Transverse colon (tissue), 4 donors: ENCODE measurements around the gene TPP1.

Experiments
- EP300 ChIP-seq: sonication (generic); formaldehyde crosslinking; IDR thresholded peaks from one replicate; pipeline ENCODE4 v1.6.1; 2017; ENCODE audit warnings: antibody characterized with exemption, low read depth
- POLR2A ChIP-seq: fragments of 450-650 bp; IDR thresholded peaks from one replicate; pipeline ENCODE4 v1.6.1; 2016; ENCODE audit warnings: antibody characterized with exemption, mild to moderate bottlenecking, moderate library complexity
- POLR2AphosphoS5 ChIP-seq, 3 donors: sonication (generic); formaldehyde crosslinking; IDR thresholded peaks; one replicate each; pipeline ENCODE4 v1.6.1; 2016; ENCODE audit warnings: antibody characterized with exemption in 3 of 3
- TF ChIP-seq, protein P1 (sequence below), 5 experiments: fragments of 200-600 bp in 3 of 5; fragments of 450-650 bp in 2 of 5; sonication (generic) in 3 of 5; IDR thresholded peaks; 1 replicate in 2 of 5; 2 replicates in 3 of 5; pipeline ENCODE4 v1.5.1; 2016 to 2017; ENCODE audit warnings: antibody characterized with exemption in 5 of 5, inconsistent platforms in 3 of 5, mild to moderate bottlenecking in 2 of 5, moderate library complexity in 1 of 5

DNA sequence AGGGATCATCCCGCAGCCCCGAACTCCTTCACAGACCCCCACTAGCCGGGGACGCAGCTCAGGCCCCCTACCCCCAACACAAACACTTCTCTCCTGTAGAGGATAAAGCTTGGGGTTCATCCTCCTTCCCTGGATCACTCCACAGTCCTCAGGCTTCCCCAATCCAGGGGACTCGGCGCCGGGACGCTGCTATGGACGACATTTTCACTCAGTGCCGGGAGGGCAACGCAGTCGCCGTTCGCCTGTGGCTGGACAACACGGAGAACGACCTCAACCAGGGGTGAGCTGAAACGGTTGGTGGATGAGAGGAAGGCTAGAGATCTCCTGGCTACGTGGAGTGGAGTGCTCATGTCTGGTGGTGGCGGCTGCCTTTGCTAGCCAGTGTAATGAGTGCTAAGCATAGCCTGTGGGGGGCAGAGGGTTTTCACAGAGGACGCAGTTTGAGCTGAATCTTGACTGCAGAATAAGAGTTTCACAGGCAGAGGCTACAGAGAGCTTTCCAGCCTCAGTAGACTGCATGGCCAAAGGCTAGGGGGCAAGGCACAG is 15.1 kb downstream of the TPP1 start:
- TF ChIP-seq, protein P1, sequence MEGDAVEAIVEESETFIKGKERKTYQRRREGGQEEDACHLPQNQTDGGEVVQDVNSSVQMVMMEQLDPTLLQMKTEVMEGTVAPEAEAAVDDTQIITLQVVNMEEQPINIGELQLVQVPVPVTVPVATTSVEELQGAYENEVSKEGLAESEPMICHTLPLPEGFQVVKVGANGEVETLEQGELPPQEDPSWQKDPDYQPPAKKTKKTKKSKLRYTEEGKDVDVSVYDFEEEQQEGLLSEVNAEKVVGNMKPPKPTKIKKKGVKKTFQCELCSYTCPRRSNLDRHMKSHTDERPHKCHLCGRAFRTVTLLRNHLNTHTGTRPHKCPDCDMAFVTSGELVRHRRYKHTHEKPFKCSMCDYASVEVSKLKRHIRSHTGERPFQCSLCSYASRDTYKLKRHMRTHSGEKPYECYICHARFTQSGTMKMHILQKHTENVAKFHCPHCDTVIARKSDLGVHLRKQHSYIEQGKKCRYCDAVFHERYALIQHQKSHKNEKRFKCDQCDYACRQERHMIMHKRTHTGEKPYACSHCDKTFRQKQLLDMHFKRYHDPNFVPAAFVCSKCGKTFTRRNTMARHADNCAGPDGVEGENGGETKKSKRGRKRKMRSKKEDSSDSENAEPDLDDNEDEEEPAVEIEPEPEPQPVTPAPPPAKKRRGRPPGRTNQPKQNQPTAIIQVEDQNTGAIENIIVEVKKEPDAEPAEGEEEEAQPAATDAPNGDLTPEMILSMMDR (IDR thresholded peaks at IDR 0.05): peak in 2 of 5 experiments; percentile 14 to 24
- TF ChIP-seq POLR2A: peak; percentile 32
- no peak for TF ChIP-seq EP300
- peak in 2 of 3 donors; percentile 35 to 69 for TF ChIP-seq POLR2AphosphoS5 (IDR thresholded peaks at IDR 0.05)
